Measurements from ENCODE around the gene B3GNT5.

DNA sequence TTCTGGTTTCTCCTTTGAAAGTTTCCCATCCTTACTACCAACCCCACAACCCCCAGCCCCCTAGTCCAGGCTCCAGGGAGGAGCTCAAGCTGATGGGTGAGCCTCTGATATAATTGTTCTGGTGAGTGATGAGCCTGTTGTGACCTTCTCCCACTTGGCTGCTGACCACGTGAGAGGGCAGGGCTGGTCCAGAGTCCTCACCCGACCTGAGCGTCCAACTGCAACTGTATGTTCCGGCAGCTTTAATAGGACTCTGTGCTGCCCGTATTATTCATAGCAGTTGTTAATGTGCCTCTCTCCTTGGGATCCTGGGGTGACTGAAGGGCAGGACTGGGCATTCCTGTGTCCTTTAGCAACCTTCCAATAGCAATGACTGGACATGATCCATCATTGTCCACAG lies 56.2 kb downstream of the B3GNT5 start:
- TF ChIP-seq POLR2A (IDR thresholded peaks at IDR 0.05) (no peak), CTCF (IDR thresholded peaks at IDR 0.05) (no peak)

Data from esophagus squamous epithelium (tissue), 4 donors.